ENCODE results near the gene ABHD2.
"Not testable (repeated sequence)": the region's sequence is repeated elsewhere in the genome, so short reads cannot be mapped to it uniquely, and the experiment has no call there.

ABHD2 gene

DNA sequence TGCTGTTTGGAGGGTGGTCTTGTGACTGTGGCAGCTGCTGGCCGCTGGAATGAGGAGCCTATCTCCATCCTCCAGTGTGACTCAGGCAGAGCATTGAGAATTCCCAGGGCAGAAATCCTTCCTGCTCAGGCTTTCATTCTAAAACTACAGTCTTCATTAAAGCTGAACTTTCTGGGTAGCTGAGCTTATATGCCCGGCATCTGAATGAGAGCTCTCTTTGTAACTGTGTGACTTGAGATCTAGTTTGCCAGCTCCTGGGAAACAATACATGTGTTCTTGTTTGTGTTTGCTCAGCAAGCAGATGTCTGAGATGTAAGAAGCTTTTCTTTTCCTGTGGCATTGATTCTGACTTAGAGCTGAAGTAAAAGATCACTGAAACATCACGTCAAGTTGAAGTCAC, 110.7 kb downstream of the ABHD2 start:
- no peak for DNase-seq

DNA sequence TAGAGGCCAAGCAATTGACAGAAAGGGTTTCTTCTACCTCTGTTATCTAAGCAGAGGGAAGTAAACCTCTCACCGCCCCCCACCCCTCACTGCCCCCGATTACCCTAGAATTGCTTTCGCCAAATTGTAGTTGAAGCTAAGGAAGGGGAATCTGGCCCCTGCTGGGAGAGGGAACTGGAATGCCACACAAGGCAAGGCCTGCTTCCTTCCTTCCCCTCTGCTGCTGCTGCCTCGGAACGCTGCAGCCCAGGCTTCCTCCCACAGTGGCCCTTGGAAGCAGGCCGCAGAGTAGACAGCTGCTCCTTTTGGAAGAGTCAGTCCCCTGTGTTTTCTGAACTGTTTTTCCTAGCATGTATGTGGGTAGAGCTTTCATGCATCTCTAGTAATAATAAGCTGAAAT, 111.5 kb downstream of the ABHD2 start:
- DNase-seq: no peak

DNA sequence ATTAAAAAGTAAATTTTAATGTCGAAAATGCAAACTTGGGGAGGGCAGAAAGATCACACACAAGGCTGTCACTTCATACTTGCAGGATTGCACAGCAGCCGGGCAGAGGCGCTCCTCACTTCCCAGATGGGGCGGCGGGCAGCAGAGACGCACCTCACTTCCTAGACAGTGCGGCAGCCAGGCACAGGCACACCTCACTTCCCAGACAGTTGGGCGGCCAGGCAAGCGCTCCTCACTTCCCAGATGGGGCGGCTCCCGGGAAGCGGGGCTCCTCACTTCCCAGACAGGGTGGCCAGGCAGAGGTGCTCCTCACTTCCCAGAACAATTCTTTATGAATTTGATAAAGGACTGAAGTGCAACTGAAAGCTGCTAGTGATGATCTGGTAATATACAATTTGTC, 111.9 kb downstream of the ABHD2 start:
- DNase-seq: no peak

DNA sequence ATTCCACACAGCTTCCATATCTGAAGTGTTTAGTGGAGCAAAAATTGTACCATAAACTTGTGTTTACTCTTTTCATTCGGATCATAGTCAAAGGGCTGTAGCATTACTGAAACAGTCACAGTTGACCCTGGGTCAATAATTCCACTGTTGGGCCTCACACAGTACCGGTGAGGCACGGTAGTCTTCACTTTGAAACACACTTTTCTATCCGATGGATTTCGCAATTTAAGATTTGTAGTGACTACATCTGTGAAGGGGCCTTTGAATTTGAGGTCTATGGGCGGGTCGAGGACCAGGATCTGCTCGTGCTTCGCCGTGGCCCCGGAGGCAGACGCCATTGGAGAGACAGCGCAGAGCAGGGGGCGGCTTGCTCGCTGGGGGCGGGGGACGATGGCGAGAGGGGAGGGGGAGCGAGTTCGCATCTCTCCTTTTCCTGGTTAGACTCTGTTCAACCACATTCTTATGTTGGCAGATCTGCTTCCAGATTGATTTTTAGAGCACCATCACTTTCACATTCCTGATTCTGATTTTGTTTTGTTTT, 113.3 kb downstream of the ABHD2 start:
- DNase-seq: no peak

DNA sequence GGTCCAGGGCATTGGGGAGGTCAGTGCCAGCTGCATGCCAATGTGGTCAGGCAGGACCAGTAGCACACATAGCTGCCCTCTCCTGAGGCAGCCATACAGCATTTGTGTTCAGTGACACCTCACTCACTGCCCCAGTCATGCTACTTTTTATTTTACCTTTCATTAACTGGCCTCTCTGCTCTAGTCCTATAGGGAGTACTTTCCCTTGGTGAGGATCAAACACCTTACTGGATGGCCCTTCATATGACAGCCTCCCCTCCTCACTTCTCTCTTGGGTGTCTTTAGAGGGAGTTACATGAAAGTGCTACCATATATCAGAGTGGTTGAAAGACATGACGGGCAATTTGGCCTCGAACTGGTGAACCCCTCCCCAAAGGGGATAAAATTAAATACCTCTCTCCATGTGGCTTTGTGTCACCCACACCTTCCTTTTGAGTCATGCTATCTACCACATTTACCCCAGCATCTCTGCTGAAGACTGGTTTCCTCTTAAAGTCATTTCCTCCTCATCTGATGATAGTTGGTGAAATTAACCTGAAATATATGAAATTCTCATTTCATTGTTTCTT, 115.5 kb downstream of the ABHD2 start:
- DNase-seq: no peak

DNA sequence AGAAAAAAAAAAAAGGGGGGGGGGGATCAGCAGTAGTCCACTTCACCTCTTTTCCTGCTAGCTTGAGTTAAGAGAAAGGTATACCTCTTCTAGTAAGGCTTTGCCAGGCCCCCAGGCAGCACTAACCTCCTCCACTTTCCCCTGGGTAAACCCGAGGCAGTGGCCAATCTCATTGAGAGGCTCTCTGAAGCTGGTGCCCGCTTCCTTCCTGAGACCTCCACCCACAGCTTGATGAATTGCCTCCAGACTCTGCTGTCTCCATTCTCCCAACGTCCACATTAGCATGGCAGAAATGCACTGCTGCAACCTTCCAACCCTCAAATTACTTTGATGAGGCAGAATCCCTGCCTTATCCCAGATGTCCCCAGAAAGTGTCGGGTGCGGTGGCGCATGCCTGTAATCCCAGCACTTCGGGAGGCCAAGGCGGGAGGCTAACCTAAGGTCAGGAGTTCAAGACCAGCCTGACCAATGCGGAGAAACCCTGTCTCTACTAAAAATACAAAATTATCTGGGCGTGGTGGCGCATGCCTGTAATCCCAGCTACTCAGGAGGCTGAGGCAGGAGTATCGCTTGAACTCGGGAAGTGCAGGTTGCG, 117.8 kb downstream of the ABHD2 start:
- no peak for DNase-seq

DNA sequence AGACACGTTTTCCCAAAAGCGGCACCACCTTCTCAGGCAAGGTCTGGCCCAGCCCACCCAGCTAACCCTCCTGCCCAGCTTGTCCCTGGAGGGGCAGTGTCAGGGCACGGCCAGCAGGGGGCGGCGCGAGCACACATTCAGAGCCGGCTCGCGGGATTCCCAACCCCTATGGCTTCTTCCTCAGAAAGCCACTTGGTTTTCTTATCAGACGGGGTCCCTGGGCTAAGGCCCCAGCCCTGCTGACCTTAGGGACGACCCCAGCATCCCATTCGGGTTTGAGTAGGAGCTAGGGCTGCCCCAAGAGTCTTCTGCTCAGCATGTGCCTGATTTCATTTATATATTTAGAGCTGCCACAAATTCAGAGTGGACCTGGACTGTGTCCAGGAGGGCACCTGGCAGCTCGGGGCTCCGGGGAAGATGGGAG, 118.7 kb downstream of the ABHD2 start:
- no peak for DNase-seq

DNA sequence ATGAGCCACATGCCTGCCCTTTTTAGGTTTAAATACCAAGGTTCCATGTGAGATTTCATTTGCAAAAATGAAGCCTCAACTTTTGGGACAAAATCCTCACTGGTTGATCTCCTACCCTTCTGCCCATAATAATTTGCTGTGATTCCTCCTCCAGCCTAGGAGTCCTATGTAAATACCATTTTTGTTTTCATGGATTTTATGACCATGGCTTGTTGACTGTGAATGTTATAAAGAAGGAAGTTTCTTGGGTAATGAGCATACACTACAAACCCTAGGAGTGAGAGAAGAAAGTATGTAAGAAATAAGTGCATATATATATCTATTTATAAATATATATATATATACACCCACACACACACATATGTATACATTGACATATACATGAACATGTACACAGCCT, 120.0 kb downstream of the ABHD2 start:
- DNase-seq: no peak

DNA sequence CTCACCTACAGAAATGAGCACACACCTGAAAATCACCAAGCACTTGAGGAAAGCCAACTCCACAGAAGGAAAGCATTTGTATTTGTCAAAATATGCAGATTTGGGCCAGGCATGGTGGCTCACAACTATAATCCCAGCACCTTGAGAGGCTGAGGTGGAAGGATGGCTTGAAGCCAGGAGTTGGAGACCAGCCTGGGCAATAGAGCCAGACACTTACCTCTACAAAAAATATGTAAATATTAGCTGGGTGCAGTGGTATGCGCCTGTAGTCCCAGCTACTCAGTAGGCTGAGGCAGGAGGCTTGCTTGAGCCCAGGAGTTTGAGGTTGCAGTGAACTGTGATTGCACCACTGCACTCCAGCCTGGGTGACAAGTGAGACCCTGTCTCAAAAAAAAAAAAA, 120.8 kb downstream of the ABHD2 start:
- DNase-seq: no peak

DNA sequence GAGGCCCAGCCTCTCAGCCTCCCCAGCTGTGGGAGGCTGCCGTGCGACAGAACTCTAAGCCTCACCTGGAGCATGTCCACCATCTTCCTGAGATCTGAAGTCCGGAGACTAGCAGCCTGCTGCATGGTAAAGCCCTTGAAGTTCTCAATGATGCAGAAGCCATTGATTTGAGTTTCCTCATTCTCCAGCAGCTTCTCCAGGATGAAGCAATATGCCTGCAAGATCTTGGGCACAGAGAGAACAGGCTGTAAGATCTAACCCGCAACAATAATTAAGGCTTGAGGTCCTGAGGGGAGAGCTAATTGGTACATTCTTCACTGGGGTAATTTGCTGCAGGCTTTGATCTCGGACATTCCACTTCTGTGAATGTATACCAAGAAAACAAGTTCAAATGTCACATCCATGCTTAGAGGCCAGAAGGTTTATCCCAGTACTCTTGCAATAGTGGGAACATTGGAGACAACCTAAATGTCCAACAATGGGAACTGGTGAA, 123.5 kb downstream of the ABHD2 start:
- no peak for DNase-seq

DNA sequence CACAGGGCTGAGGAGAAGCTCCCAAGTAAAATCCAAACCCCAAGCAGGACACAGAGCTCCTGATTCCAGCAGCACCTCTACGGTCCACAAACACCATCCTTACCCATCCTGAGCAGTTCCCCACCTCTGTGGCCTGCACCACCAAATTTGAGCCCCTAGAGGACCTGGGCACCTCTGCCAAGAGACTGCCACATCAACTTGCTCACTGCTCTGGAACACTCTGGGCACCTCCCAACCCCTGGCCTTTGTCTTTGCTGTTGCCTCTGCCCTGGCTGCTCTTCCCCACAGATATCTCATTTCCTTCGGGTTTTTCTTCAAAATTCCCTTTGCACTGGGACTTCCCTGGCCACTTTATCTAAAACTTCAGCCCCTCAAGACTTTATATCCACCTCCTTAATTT, 127.4 kb downstream of the ABHD2 start:
- DNase-seq: no peak

DNA sequence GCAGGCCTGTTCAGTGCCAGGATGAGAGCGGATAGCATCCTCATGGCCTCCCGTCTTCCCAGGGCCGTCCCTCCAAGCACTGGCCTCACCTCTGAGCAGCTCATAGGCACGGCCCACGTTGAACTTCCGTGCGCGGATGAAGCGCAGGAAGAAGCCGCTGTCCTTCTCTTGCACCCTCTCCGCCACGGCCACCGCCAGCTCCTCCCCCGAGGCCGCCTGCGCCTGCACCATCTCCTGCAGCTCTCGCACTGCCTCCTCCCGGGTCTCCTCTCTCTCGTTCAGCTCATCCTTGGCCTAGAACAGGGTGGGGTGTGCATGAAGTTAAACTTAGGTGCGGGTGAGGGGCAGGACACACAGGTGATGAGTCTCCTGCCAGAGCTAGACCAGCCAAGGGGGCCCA, 128.8 kb downstream of the ABHD2 start:
- no peak for DNase-seq

DNA sequence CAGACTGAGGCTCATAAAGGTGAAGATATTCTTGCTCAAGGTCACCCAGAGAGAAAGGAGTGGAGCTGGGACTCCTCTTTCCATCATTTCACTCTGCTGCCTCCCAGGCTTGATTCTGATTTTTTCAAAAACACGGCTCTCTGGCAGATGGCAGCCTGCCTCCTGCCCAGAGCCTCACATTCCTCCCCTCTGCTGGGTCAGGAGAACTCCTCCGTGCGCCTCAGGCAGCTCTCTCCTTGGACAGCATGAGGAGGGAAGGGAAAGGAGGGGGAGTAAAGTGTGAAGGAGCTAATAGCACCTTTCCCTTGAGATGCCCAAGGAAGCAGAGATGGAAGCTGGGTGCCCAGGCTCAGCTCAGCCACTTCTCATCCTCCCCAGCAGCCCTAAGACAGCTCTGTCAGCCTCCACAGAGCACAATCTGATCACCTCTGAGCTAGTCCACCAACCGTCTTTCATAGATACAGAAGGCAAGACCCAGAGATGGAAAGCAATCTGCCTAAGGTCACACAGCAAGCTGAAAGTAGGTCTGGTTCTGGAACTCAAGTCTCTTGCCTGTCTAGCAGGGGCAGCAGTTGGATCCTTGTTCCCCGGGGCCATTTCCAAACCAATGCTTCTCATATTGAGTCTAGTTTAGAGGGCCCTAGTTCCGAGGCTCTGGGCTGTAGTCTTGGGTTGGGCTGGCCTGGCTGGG, 129.6 kb downstream of the ABHD2 start:
- no peak for DNase-seq

DNA sequence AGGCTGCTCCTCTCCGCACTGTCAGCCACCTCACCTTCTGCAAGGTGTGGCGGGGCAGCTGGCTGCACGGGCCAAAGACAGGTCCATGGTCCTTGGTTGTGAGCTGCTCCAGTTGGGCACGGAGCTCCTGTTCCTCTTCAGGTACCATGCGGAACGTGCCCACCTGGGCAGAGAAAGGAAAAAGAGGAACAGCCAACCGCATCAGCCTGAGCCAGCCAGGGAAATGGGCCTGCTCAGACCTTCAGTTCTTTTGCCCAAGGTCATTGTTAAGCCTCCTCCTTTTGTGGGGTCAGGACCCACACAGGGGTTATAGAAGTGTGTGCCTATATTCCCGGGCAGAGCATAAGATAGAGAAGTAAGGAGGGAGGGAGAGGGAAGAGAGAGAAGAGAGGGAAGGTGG, 130.3 kb downstream of the ABHD2 start:
- no peak for DNase-seq

DNA sequence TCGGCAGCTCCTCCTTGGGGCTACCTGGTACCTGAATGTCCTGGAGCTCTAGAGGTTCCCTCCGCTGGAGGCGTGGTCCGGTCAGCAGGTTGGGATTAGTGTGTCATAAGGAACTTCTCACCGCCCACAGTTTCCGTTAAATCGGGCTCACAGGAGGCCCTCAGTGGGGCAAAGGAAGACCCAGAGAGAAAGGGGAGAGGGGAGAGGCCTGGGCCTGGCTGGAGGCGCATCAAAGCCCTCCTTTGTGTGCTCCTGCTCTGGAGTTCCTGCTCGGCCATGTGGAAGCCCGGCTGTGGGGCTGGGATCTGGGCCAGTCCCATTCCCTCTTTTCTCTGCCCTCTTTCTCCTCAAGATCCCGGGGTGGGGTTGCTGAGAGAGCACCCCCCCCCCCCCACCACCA, 133.3 kb downstream of the ABHD2 start, which contains the start of gene RLBP1:
Gene RLBP1, minus strand, starts transcription at position 37 of the 400 bp plus-strand sequence. CDS start 2,604 bp downstream, outside the sequence.
- DNase-seq: no peak

DNA sequence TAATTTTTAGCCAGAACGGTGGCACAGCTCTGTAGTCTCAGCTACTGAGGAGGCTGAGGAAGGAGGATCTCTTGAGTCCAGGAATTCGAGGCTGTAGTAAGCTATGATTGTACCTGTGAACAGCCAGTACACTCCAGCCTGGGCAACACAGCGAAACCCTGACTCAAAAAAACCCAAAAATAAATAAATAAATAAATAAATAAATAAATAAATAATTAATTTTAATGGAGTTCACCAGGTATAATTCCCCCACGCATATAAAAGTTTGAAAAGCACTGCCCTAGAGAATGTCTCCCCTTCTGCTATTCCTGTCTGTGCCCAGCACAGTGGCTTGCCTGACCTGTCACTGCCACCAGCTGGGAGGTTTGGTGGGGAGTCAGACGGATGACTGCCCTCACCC, 137.3 kb downstream of the ABHD2 start:
- DNase-seq: no peak

DNA sequence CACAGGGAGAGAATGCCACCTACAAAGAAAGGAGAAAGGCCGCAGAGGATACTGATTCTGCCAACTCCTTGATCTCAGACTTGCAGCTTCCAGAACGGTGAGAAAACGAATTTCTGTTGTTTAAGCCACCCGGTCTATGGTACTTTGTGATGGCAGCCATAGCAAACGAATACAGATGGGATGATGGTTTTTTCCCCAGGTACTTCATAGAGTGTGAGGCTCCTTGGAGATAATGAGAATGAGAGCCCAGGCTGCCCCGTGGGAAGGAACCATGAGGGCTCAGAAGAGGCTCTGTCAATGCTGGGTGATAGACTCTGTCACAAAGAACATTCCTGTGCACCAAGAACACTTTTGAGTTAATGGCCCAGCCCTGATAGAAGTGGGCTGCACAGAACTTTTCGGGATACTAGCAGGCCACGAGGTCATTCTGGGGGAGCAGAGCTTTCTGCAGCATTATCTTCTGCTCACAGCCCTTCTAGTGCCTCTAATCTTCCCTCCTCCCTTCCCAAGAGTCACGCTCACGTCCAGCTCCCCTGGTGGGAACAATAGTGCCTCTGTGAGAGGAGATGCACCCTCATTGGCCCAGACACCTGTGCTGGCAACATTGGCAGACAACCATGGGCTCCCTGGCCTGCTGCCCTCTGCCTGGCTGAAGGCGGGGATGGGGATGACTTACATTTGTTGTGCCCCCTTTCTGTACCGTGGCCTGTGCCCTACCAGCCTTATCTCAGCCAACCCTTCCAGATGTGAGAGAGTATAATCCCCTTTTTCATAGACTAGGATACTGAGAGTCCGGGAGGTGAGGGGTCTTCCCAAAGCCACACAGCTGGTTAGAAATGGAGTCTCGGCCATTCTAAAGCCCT, 138.3 kb downstream of the ABHD2 start:
- no peak for DNase-seq

DNA sequence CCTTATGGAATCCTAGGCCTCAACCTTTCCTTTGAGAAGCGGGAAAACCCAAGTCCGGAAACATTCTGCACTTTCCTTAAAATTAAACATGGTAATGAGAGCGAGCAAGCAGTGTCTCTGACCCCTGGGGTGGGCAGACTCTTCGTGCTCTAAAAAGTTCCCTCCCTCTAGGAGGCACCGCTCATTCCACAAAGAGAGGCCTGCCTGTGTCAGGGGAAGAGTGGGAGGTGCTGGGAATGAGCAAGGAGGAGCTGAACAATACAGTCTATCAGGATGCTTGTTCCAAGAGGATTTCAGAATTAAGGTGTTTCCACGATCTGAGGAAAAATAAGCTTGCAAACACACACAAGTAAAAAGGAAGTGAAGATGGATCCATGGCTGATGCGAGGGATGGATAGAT, 139.2 kb downstream of the ABHD2 start:
- no peak for DNase-seq

DNA sequence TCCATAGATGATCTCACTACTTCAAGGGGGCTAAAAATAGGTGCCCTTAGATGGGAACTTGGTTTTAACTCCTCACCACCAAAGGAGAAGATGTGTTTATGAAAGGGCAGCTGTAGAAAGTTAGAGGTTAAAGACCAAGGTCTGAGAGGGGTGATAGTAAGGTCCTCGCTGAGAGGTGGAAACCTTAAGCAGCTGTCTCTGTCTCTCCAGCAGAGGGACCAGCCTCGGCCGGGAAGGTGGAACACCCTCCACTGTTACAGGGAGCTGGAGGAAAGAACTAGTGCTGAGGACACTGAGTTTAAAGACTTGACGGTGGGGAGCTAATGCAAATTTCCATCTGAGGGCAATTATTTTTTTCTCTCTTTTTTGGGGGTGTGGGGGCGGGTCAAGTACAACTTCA, 142.0 kb downstream of the ABHD2 start:
- no peak for DNase-seq

DNA sequence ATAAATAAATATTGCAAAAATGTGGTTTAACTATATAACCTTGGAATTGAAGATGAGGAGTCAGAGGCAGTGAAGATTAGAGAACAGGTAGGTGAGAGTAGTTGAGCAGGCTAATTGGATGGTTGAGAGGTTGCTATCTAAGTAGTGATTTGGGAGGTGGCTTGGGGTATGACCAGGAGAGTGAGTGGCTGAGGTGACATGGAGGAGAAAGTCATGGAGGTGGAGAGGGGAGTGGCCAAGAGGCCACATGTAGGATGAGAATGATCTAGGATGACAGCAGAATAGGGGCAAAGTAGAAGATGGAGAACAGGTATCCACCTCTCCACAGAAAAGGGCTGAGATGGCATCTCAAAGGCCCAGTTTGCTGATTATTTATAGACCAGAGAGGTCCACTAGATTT, 143.6 kb downstream of the ABHD2 start:
- no peak for DNase-seq

DNA sequence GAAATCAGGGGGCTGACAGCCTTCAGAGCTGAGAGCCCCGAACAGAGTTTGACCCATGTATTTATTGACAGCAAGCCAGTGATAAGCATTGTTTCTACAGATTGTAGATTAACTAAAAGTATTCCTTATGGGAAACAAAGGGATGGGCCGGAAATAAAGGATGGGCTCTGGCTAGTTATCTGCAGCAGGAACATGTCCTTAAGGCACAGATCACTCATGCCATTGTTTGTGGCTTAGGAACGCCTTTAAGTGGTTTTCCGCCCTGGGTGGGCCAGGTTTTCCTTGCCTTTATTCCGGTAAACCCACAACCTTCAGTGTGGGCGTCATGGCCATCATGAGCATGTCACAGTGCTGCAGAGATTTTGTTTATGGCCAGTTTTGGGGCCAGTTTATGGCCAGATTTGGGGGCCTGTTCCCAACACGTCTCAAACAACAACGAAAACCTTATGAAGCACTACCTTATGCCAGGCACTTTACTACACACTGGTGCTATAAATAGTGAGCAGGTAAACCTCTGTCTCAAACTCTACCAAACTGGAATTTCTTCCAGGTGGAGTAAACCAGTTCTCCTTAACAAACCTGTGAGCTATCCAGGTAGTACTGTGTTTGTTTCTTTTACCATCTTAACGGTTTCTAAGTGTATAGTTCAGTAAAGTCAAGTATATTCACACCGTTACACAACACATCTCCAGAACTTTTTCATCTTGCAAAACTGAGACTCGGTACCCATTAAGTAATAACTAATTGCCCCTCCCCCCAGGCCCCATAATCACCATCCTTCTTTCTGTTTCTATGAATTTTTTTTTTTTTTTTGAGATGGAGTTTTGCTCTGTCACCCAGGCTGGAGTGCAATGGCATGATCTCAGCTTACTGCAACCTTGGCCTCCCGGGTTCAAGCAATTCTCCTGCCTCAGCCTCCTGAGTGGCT, 151.9 kb downstream of the ABHD2 start:
- DNase-seq: not testable (repeated sequence)

All from NCI-H524 treated with DMSO at 0.1 percent for 48 hours (cell line).